ENCODE measurements around the gene DYNC1I2.
A peak's percentile ranks its signal among the peaks of the same experiment; 100 is the strongest.
"Not testable (repeated sequence)": the region's sequence is repeated elsewhere in the genome, so short reads cannot be mapped to it uniquely, and the experiment has no call there.

Gene DYNC1I2

GRCh38 chr2:171709011-171709685, 21.9 kb downstream of the DYNC1I2 start:
- DNase-seq, result no peak
- in situ Hi-C loops (cut with MboI; ENCODE audit: low pct_unique_long_range_greater_than_20kb, low sequenced_read_pairs), result loop anchor here (25.0 kb wide), 2 partner anchors 403 to 753 kb away; partner anchors contain the start of gene DLX2

GRCh38 chr2:171711351-171711750, 24.1 kb downstream of the DYNC1I2 start:
- DNase-seq, result no peak
- in situ Hi-C loops (cut with MboI; ENCODE audit: low pct_unique_long_range_greater_than_20kb, low sequenced_read_pairs), result loop anchor here (25.0 kb wide), 2 partner anchors 401 to 751 kb away; partner anchors contain the start of gene DLX2

GRCh38 chr2:171712051-171712450, 24.8 kb downstream of the DYNC1I2 start:
- in situ Hi-C loops (cut with MboI; ENCODE audit: low pct_unique_long_range_greater_than_20kb, low sequenced_read_pairs), result loop anchor here (25.0 kb wide), 2 partner anchors 400 to 750 kb away; partner anchors contain the start of gene DLX2
- DNase-seq, result peak; percentile 30

- in situ Hi-C loops (cut with MboI; ENCODE audit: low pct_unique_long_range_greater_than_20kb, low sequenced_read_pairs), result loop anchor here (25.0 kb wide), 2 partner anchors 394 to 744 kb away; partner anchors contain the start of gene DLX2
- no peak for DNase-seq
Observed at GRCh38 chr2:171718720-171719119, 31.5 kb downstream of the DYNC1I2 start.

GRCh38 chr2:171719660-171720059, 32.4 kb downstream of the DYNC1I2 start:
- in situ Hi-C loops (cut with MboI; ENCODE audit: low pct_unique_long_range_greater_than_20kb, low sequenced_read_pairs), result loop anchor here (25.0 kb wide), 2 partner anchors 393 to 743 kb away; partner anchors contain the start of gene DLX2
- DNase-seq, result no peak

- peak; percentile 28 for DNase-seq
- in situ Hi-C loops (cut with MboI; ENCODE audit: low pct_unique_long_range_greater_than_20kb, low sequenced_read_pairs), result loop anchor here (25.0 kb wide), 2 partner anchors 388 to 738 kb away; partner anchors contain the start of gene DLX2
Observed at GRCh38 chr2:171723716-171724683, 36.7 kb downstream of the DYNC1I2 start.

GRCh38 chr2:171726847-171727450, 39.7 kb downstream of the DYNC1I2 start:
- in situ Hi-C loops (cut with MboI; ENCODE audit: low pct_unique_long_range_greater_than_20kb, low sequenced_read_pairs), result no loop called here
- no peak for DNase-seq

GRCh38 chr2:171728989-171729951, 42.0 kb downstream of the DYNC1I2 start:
- DNase-seq, result no peak
- in situ Hi-C loops (cut with MboI; ENCODE audit: low pct_unique_long_range_greater_than_20kb, low sequenced_read_pairs), result no loop called here

GRCh38 chr2:171729952-171730317, 42.7 kb downstream of the DYNC1I2 start:
- in situ Hi-C loops (cut with MboI; ENCODE audit: low pct_unique_long_range_greater_than_20kb, low sequenced_read_pairs), result no loop called here
- DNase-seq, result no peak

- in situ Hi-C loops (cut with MboI; ENCODE audit: low pct_unique_long_range_greater_than_20kb, low sequenced_read_pairs), result no loop called here
- no peak for DNase-seq
Observed at GRCh38 chr2:171735991-171736710, 48.9 kb downstream of the DYNC1I2 start.

GRCh38 chr2:171741189-171741588, 53.9 kb downstream of the DYNC1I2 start:
- in situ Hi-C loops (cut with MboI; ENCODE audit: low pct_unique_long_range_greater_than_20kb, low sequenced_read_pairs), result no loop called here
- peak; percentile 5 for DNase-seq

- DNase-seq, result no peak
- in situ Hi-C loops (cut with MboI; ENCODE audit: low pct_unique_long_range_greater_than_20kb, low sequenced_read_pairs), result no loop called here
Observed at GRCh38 chr2:171742760-171743159, 55.5 kb downstream of the DYNC1I2 start.

GRCh38 chr2:171745141-171745540, 57.9 kb downstream of the DYNC1I2 start:
- no peak for DNase-seq
- in situ Hi-C loops (cut with MboI; ENCODE audit: low pct_unique_long_range_greater_than_20kb, low sequenced_read_pairs), result no loop called here

- in situ Hi-C loops (cut with MboI; ENCODE audit: low pct_unique_long_range_greater_than_20kb, low sequenced_read_pairs), result no loop called here
- no peak for DNase-seq
Observed at GRCh38 chr2:171745806-171746205, 58.5 kb downstream of the DYNC1I2 start.

GRCh38 chr2:171747371-171747770, 60.1 kb downstream of the DYNC1I2 start:
- no peak for DNase-seq
- in situ Hi-C loops (cut with MboI; ENCODE audit: low pct_unique_long_range_greater_than_20kb, low sequenced_read_pairs), result no loop called here

GRCh38 chr2:171754254-171754939, 67.1 kb downstream of the DYNC1I2 start:
- no peak for DNase-seq
- in situ Hi-C loops (cut with MboI; ENCODE audit: low pct_unique_long_range_greater_than_20kb, low sequenced_read_pairs), result no loop called here

GRCh38 chr2:171758762-171759161, 71.5 kb downstream of the DYNC1I2 start:
- DNase-seq, result not testable (repeated sequence)

More at GRCh38 chr2:171758762-171759161, 71.5 kb downstream of the DYNC1I2 start:
- in situ Hi-C loops (cut with MboI; ENCODE audit: low pct_unique_long_range_greater_than_20kb, low sequenced_read_pairs), result not testable (repeated sequence)
